ENCODE results near the gene CHSY1.
"Not testable (repeated sequence)": the region's sequence is repeated elsewhere in the genome, so short reads cannot be mapped to it uniquely, and the experiment has no call there.

The CHSY1 gene

DNA sequence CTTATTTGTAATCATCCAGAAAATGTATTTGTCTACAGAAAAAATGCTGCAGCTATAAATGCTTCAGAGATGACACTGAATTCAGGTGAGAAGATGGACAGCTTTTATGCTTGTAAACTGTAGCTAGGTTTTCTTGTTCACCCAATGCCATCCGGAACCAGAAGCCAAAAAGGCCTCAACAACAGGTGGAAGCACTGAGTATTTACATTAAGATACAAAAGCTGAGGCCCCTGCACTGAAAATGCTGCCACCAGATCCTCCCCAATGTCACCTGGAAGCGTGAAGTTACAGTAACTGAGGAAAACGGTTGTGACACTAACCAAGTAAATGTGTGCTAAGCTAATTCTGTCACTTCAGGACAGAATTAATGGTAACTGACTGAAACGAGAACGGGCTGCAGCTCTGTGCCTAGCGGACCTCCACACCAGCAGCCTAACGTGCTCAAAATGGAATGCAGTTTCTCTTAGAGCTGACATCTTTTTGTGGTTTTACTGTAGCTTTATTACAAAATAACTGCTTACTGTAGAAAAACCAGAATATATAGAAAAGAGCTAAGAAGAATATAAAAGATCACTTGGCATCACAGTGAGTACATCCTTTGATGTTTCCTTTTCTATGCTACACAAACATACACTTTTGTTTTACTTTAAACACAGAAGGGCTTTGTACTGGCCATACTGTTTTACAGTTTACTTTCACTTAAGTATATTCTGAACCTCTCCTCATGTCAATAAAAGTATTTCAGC lies 7.6 kb downstream of the CHSY1 start:
- no peak for DNase-seq

DNA sequence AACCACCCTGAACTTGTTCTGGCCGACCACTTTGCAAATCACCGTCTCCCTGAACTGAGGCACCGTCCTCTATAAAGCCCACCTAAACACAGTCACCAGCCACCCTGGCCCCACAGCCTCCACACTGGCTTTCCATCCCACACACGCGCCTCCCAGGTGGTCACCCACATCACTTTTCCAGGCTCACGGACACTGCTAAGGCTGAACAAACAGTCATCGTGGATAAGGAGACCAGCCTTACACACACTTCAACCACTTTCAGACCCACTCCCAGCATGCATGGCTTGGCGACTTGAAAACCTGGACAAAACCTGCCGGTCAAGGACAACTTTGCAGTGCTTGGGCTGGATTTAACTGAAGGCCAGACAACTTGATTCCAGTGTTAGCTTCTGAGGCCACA lies 8.4 kb downstream of the CHSY1 start:
- no peak for DNase-seq

DNA sequence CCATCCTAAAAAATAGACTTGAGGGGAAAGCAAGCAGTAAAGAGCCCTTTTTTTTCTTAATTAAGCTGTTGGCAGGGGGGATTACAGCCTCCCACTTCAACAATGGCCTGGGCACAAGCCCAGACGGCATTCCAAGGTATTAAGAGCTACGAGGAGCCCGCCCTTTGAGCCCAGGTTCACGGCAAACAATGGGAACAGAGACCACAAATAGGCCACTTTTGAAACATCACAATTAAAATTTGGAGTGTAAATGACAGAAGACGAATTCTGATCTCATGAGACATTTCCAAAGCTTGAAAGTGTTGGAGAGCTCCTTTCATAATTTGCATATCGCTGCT lies 8.9 kb downstream of the CHSY1 start:
- DNase-seq: no peak

GRCh38 chr15:101242160-101242998 lies 9.5 kb downstream of the CHSY1 start:
- no peak for DNase-seq

- no peak for DNase-seq
Measured at GRCh38 chr15:101240358-101240757, 11.5 kb downstream of the CHSY1 start.

- DNase-seq: no peak
Measured at GRCh38 chr15:101239724-101240136, 12.1 kb downstream of the CHSY1 start.

- no peak for DNase-seq
Measured at GRCh38 chr15:101237251-101237650, 14.6 kb downstream of the CHSY1 start.

DNA sequence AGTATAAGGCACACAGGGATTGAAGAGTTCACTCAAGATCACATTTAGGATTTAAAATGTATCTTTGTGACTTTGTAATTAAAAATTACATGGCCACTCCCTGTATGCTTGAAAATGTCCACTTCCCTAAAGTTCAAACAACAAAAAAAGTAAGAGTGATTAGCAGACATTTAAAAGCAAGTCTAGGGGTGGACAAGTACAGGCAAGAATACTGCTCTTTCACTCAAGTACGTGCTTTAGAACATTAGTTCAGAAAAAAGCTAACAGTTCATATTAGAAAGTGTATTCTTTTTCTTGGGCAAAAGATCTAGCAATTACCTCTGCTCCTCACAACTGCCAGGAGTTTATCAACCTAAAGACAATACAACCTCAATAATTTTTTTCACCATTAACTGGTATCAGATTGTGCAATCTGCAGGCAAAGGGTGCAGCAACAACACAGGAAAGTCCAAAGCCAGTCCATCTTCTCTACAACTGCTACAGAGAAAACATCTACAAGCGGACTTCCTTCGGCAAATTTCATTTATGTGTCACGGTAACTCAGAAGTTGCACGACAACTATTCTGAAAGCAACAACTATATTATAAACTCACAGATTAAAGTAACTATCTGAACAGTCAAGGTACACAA lies 18.1 kb downstream of the CHSY1 start:
- no peak for DNase-seq

- DNase-seq: no peak
Measured at GRCh38 chr15:101232677-101233076, 19.2 kb downstream of the CHSY1 start.

DNA sequence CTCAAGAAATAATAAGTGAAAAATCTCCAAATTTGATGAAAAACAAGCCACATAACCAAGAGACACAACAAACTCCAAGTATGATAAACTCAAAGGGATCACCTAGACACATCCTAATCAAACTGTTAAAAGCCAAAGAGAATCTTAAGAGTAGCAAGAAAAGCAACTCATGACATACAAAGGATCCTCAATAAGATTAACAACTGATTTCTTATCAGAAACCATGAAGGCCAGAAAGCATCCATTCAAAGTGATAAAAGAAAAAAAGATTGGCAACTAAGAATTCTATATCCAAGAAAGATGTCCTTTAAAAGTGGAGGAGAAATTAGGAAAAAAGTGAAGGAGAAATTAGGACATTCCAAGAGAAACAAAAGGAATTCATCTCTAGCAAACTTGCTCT lies 23.5 kb downstream of the CHSY1 start:
- no peak for DNase-seq

DNA sequence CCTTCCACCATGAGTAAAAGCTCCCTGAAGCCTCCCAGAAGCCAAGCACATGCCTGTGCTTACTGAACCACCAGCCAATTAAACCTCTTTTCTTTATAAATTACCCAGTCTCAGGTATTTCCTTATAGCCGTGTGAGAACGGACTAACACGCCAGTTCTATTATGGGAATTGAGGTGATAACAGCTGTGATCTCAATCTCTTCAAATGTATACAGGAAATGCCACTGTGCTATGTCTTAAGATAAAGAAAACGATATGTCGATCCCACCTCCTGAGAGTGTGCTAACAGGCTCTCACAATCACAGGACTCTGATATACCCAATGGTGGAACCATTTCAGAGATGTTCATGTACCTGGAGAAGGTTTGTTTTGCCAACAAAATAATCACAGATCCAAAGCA lies 26.2 kb downstream of the CHSY1 start:
- DNase-seq: no peak

- DNase-seq: no peak
Measured at GRCh38 chr15:101221902-101222301, 29.9 kb downstream of the CHSY1 start.

DNA sequence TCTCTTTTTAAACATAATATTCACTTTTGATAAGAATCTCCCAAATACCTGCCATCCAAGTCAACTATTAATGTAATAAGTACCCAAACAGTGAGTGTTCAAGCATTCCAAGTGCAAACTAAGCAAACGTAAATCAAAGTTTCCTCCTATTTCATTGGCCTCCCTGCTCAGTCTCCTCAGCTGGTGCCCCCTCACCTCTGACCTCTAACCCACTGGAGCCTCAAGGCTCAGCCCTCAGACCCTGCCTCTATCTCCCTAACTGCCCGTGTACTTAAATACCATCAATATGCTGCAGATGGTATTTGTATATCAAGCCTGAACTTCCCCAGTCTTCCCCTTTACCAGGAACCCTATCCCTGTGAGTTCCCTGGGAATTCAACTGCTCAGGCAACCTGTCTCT lies 31.8 kb downstream of the CHSY1 start:
- no peak for DNase-seq

- DNase-seq: no peak
Measured at GRCh38 chr15:101219441-101219840, 32.4 kb downstream of the CHSY1 start.

- no peak for DNase-seq
Measured at GRCh38 chr15:101217446-101217845, 34.4 kb downstream of the CHSY1 start.

DNA sequence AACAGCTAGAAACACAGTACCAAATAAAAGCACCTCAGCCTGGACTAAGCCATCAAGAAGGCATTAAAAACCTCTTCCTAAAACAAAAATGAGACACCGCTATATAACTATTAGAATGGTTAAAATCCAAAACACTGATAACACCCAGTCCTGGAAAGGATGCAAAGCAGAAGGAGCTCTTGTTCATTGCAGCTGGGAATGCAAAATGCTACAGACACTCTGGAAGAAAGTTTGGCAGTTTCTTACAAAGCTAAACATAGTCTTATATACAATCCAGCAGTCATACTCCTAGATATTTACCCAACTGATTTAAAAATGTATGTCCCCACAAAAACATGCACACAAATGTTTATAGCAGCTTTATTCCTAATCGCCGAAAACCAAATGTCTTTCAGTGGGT lies 35.7 kb downstream of the CHSY1 start:
- no peak for DNase-seq

GRCh38 chr15:101215681-101216080 lies 36.2 kb downstream of the CHSY1 start:
- DNase-seq: no peak

DNA sequence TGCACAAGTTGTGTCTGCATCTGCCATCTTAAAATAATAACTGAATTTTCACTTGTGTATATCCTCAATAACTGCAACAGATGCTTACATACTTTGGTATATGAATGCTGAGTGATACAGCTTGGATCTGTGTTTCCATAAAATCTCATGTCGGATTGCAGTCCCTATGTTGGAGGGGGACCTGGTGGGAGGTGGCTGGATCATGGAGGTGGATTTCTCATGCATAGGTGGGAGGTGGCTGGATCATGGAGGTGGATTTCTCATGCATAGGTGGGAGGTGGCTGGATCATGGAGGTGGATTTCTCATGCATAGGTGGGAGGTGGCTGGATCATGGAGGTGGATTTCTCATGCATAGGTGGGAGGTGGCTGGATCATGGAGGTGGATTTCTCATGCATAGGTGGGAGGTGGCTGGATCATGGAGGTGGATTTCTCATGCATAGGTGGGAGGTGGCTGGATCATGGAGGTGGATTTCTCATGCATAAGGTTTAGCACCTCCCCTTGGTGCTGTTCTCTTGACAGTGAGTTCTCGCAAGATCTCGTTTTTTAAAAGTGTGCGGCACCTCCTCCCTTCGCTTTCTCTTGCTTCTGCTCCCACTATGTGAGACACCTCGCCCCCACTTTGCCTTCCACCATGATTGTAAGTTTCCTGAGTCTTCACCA lies 37.3 kb downstream of the CHSY1 start:
- DNase-seq: not testable (repeated sequence)

GRCh38 chr15:101213570-101213969 lies 38.3 kb downstream of the CHSY1 start:
- DNase-seq: no peak

GRCh38 chr15:101213147-101213546 lies 38.7 kb downstream of the CHSY1 start:
- DNase-seq: no peak

GRCh38 chr15:101211897-101212296 lies 40.0 kb downstream of the CHSY1 start:
- no peak for DNase-seq

DNA sequence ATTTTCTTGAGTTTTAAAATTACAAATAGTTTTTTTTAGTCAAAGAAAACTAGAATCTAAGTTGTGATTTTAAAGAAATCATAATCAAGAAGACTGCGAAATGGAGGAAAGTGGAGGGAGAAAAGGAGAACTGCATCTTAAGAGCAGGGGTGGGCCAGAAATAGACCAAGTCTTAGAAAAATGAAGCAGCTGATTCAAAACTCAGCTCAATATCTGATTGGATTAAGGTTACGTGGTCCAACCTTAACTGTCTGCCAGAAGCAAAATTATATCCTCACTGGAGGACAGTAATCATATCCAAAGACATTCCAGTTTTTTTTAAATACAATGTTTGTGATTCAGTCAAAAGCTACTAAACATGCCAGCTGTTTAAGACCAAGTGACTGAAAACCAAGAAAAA lies 41.4 kb downstream of the CHSY1 start:
- no peak for DNase-seq

GRCh38 chr15:101210058-101210457 lies 41.8 kb downstream of the CHSY1 start:
- DNase-seq: no peak

Measured in NCI-H2081 (cell line).